Loucy (cell line): ENCODE data around the gene TIGD4.

ENCODE experiments used
- EZH2phosphoT487 ChIP-seq: fragments of 200-600 bp; IDR thresholded peaks from 2 replicates; pipeline ENCODE4 v1.6.1; 2018; ENCODE audit warnings: antibody characterized with exemption, mild to moderate bottlenecking, moderate library complexity, borderline replicate concordance
- TF ChIP-seq, protein P1 (sequence below): fragments of 200-600 bp; sonication (generic); conservative IDR thresholded peaks from 2 replicates; pipeline ENCODE4 v1.5.1; 2014; ENCODE audit warnings: mild to moderate bottlenecking, antibody characterized with exemption, low read length

DNA sequence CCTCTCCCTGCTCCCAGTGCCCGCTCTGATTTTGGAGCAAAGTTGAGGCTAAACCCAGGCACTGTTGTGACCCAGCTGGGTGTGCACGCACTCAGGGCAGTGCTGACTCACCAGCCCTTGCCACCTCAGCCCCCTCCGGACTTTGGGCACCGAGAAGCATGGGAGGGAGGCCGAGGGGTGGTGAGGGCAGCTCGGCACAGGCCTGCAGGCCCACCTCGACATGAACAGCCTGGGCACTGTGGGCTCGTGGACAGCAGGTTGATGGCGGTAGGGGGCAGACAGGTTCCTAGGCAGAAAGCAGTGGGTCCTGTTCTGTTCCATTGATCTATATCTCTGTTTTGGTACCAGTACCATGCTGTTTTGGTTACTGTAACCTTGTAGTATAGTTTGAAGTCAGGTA is 30.9 kb downstream of the TIGD4 start:
- TF ChIP-seq, protein P1, sequence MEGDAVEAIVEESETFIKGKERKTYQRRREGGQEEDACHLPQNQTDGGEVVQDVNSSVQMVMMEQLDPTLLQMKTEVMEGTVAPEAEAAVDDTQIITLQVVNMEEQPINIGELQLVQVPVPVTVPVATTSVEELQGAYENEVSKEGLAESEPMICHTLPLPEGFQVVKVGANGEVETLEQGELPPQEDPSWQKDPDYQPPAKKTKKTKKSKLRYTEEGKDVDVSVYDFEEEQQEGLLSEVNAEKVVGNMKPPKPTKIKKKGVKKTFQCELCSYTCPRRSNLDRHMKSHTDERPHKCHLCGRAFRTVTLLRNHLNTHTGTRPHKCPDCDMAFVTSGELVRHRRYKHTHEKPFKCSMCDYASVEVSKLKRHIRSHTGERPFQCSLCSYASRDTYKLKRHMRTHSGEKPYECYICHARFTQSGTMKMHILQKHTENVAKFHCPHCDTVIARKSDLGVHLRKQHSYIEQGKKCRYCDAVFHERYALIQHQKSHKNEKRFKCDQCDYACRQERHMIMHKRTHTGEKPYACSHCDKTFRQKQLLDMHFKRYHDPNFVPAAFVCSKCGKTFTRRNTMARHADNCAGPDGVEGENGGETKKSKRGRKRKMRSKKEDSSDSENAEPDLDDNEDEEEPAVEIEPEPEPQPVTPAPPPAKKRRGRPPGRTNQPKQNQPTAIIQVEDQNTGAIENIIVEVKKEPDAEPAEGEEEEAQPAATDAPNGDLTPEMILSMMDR: no peak
- no peak for TF ChIP-seq EZH2phosphoT487
